HCT116 (cell line): ENCODE measurements around the gene ANGPT4.

Experiments used
- POLR2AphosphoS5 ChIP-seq: IDR thresholded peaks from 2 replicates; pipeline ENCODE4 v1.6.1; 2011; ENCODE audit warnings: mild to moderate bottlenecking, low read depth, low read length, moderate library complexity
- SIN3A ChIP-seq: IDR thresholded peaks from 2 replicates; pipeline ENCODE4 v1.6.1; 2012; ENCODE audit warnings: low read depth
- YY1 ChIP-seq: IDR thresholded peaks from 2 replicates; pipeline ENCODE4 v1.6.1; 2011; ENCODE audit warnings: low read length, low read depth, moderate library complexity, mild to moderate bottlenecking; ENCODE audit not compliant: insufficient replicate concordance; ENCODE audit errors: extremely low read depth
- ZNF274 ChIP-seq: fragments of 200-500 bp; sonication (Bioruptor generic); IDR thresholded peaks from 2 replicates; pipeline ENCODE4 v1.6.1; 2014; ENCODE audit warnings: mild to moderate bottlenecking, low read depth, low read length, inconsistent platforms

GRCh38 chr20:826695-827323, 89.3 kb downstream of the ANGPT4 start:
- TF ChIP-seq ZNF274 = no peak
- no peak for TF ChIP-seq YY1
- TF ChIP-seq POLR2AphosphoS5 = no peak
- TF ChIP-seq SIN3A = no peak
